Activated naive CD8-positive, alpha-beta T cell treated with anti-CD3 and anti-CD28 coated beads for 36 hours (primary cell): Measurements from ENCODE around the gene MRPL11. TPM values are rescaled to one million over a fixed set of nuclear protein-coding genes. Genes with fewer than 3 reads are reported as not detected.
"Not testable (repeated sequence)": the region's sequence is repeated elsewhere in the genome, so short reads cannot be mapped to it uniquely, and the experiment has no call there.

Experiments used
- DNase-seq: peaks from one replicate; pipeline ENCODE4 v3.0.0; 2021
- H3K27ac Mint-ChIP-seq: one replicate; pipeline ENCODE4 v1.8.0; 2022; ENCODE audit warnings: mild to moderate bottlenecking, moderate library complexity, mixed read lengths
- H3K27me3 Mint-ChIP-seq: one replicate; pipeline ENCODE4 v1.8.0; 2022; ENCODE audit warnings: mild to moderate bottlenecking, mixed read lengths
- H3K36me3 Mint-ChIP-seq: one replicate; pipeline ENCODE4 v1.8.0; 2021; ENCODE audit warnings: mild to moderate bottlenecking, mixed read lengths
- H3K4me1 Mint-ChIP-seq: one replicate; pipeline ENCODE4 v1.8.0; 2021; ENCODE audit warnings: mixed read lengths
- H3K4me3 Mint-ChIP-seq: one replicate; pipeline ENCODE4 v1.8.0; 2022; ENCODE audit warnings: mild to moderate bottlenecking, moderate library complexity, mixed read lengths
- H3K9me3 Mint-ChIP-seq: one replicate; pipeline ENCODE4 v1.8.0; 2022; ENCODE audit warnings: mixed read lengths
- total RNA-seq, 2 experiments: library from RNA; stranded (reverse); gene quantifications; one replicate each; pipeline ENCODE4 v1.2.3, GENCODE V29; 2021

The MRPL11 gene
- total RNA-seq, 2 experiments from 2014 or later = 159 to 161 TPM

DNA sequence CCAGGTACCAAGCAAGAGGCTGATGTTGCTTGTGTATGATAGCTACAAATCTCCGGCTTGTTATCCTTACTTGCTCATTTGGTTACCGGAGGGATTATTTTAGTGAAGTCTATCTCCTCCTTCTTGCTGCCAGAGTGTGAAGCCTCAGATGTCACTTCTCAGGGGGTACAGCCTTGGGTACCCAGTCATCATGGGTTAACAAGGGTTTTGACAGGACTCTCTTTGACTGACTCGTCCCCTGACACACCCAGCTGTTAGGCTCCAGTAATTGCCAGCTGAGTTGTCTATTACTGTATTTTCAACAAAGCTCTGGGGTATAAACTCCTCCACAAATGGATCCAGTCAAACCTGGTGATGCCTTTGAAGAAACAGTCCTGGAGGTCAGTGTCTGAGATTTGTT, 16.2 kb upstream of the MRPL11 start:
- Mint-ChIP-seq H3K4me3 (peak overlapping the region; percentile 20), H3K27me3 (peaks cover 7% of the 10 kb centered on the region), H3K9me3 (peaks cover 2% of the 10 kb centered on the region), H3K27ac (peak overlapping the region; percentile 78), H3K4me1 (peaks cover 32% of the 10 kb centered on the region), H3K36me3 (no peaks in the 10 kb centered on the region)
- DNase-seq = no peak

DNA sequence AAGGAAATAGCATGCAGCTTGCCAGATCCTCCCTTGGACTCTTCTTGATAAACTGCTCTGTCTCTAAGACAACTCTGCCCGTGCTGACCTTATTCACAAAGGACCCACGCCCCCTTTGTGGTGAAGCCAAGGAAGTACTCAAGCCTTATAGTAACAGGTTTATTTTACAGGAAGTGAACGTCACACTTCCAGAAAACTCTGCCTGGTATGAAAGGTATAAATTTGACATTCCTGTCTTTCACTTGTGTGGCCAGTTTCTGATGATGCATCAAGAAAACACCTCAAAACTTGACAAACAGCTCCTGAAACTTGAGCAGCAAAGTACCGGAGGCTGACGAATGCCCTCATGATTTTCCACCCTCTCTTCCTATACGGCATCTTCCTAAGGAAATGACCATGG, 15.6 kb upstream of the MRPL11 start:
- no peaks in the 10 kb centered on the region for H3K36me3 Mint-ChIP-seq
- H3K4me3 Mint-ChIP-seq = no peak overlapping the region
- H3K4me1 Mint-ChIP-seq = peaks cover 26% of the 10 kb centered on the region
- H3K27ac Mint-ChIP-seq = no peak overlapping the region
- DNase-seq = no peak
- H3K27me3 Mint-ChIP-seq = peaks cover 7% of the 10 kb centered on the region
- H3K9me3 Mint-ChIP-seq = peaks cover 2% of the 10 kb centered on the region

DNA sequence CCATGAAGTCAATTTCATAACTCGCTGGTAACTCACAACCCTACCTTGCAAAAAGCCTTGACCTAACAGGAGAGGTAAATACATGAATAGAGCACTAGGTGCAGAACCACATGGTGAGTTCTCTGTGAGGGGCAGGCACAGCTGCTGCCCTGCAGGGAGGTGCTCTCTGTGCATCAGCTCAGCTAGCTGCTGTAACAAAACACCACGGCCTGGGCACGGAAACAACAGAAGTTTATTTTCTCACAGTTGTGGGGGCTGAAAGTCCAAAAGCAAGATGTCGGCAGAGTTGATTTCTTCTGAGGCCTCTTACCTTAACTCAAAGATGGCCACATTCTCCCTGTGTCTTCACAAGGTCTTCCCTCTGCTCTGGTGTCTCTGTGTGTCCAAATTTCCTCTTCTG, 13.0 kb upstream of the MRPL11 start:
- Mint-ChIP-seq H3K4me1 (peaks cover 18% of the 10 kb centered on the region), H3K27ac (no peak overlapping the region), H3K36me3 (no peaks in the 10 kb centered on the region), H3K27me3 (peaks cover 7% of the 10 kb centered on the region), H3K9me3 (peaks cover 2% of the 10 kb centered on the region), H3K4me3 (no peak overlapping the region)
- DNase-seq = no peak

DNA sequence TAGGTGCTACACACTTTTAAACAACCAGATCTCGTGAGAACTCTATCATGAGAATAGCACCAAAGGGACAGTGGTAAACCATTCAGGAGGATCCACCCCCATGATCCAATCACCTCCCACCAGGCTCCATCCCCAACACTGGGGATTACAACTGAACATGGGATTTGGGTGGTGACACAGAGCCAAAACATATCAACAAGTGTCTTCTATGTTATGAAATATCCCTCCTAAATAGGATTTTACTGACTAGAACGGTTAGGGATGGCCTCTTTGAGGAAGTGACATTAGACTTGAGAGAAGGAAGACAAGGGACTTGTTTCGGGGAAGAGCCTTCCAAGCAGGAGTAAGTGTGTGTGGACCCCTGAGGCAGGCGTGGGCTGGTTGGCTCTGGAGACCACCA, 11.9 kb upstream of the MRPL11 start:
- Mint-ChIP-seq H3K4me1 (peaks cover 18% of the 10 kb centered on the region), H3K4me3 (no peak overlapping the region), H3K36me3 (no peaks in the 10 kb centered on the region), H3K9me3 (peaks cover 2% of the 10 kb centered on the region), H3K27ac (no peak overlapping the region), H3K27me3 (peaks cover 7% of the 10 kb centered on the region)
- DNase-seq = no peak

DNA sequence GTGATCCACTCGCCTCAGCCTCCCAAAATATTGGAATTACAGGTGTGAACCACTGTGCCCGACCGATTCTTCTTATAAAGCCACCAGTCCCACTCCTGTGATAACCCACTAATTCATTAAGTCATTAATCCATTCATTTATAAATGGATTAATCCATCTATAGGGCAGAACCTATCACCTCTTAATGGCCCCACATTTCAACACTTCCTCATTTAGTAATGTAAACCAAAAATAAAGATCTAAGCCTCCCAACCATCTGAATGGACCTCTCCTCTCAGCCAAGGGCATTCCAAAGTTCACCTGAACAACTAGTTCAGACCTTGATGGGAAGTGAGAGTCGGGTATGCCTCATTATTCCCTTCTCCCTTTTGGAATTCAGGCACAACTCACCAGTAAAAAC, 9.9 kb upstream of the MRPL11 start:
- Mint-ChIP-seq H3K4me3 (no peak overlapping the region), H3K9me3 (peaks cover 6% of the 10 kb centered on the region), H3K27ac (no peak overlapping the region), H3K4me1 (no peaks in the 10 kb centered on the region), H3K27me3 (peaks cover 7% of the 10 kb centered on the region), H3K36me3 (peaks cover 3% of the 10 kb centered on the region)
- no peak for DNase-seq

DNA sequence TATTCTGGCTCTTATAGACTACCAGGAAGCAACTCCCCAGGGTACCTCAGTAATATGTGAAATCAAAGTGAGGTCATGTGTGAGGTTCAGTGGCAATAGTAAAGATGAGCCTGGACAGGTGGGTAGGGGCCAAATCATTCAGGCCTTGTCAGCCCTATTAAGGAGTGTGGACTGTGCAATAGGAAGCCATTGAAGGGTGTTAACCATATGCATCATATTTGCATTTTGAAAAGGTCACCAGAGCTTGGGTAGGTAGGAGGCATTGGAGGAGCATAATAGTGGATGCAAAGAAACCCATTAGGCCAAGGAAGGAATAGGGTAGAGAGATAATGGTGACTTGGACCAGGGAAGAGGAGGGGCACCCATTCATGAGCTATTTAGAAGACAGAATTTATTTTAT, 8.4 kb upstream of the MRPL11 start:
- no peaks in the 10 kb centered on the region for H3K4me1 Mint-ChIP-seq
- peaks cover 6% of the 10 kb centered on the region for H3K36me3 Mint-ChIP-seq
- H3K27ac Mint-ChIP-seq = no peak overlapping the region

DNA sequence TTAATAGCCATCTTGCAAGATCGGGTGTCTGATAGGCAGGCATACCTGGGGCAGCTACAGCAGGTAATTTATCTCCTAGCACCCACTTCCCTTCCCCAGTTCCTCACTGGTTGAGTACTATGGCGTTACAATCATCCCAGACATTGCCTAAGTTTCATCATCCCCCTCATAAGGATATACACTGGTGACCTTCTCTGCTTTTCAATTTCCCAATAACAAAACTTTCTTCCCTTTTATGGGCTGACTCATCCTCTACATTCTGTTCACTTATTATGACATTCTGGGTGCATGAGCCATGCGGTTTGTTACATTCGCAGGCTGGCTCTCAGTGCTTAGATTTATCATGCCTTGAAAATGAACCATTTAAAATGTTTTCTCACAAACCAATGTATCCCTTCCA, 5.0 kb upstream of the MRPL11 start:
- Mint-ChIP-seq H3K27me3 (peaks cover 3% of the 10 kb centered on the region), H3K27ac (no peak overlapping the region), H3K4me1 (peaks cover 2% of the 10 kb centered on the region), H3K36me3 (peaks cover 6% of the 10 kb centered on the region), H3K9me3 (peaks cover 13% of the 10 kb centered on the region), H3K4me3 (no peak overlapping the region)
- no peak for DNase-seq

More for the DNA sequence above, 8.4 kb upstream of the MRPL11 start:
- no peak for DNase-seq
- H3K4me3 Mint-ChIP-seq = no peak overlapping the region
- peaks cover 14% of the 10 kb centered on the region for H3K9me3 Mint-ChIP-seq
- peaks cover 2% of the 10 kb centered on the region for H3K27me3 Mint-ChIP-seq

DNA sequence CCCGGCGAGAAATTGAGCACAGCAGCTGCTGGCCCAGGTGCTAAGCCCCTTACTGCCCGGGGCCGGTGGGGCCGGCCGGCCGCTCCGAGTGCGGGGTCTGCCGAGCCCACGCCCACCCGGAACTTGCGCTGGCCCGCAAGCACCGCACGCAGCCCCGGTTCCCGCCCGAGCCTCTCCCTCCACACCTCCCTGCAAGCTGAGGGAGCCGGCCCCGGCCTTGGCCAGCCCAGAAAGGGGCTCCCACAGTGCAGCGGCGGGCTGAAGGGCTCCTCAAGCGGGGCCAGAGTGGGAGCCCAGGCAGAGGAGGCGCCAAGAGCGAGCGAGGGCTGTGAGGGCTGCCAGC, 2.3 kb upstream of the MRPL11 start:
- peaks cover 12% of the 10 kb centered on the region for H3K36me3 Mint-ChIP-seq
- not testable (repeated sequence) for H3K27me3 Mint-ChIP-seq, DNase-seq, H3K27ac Mint-ChIP-seq, H3K4me3 Mint-ChIP-seq
- peaks cover 14% of the 10 kb centered on the region for H3K4me1 Mint-ChIP-seq
- H3K9me3 Mint-ChIP-seq = peaks cover 13% of the 10 kb centered on the region

DNA sequence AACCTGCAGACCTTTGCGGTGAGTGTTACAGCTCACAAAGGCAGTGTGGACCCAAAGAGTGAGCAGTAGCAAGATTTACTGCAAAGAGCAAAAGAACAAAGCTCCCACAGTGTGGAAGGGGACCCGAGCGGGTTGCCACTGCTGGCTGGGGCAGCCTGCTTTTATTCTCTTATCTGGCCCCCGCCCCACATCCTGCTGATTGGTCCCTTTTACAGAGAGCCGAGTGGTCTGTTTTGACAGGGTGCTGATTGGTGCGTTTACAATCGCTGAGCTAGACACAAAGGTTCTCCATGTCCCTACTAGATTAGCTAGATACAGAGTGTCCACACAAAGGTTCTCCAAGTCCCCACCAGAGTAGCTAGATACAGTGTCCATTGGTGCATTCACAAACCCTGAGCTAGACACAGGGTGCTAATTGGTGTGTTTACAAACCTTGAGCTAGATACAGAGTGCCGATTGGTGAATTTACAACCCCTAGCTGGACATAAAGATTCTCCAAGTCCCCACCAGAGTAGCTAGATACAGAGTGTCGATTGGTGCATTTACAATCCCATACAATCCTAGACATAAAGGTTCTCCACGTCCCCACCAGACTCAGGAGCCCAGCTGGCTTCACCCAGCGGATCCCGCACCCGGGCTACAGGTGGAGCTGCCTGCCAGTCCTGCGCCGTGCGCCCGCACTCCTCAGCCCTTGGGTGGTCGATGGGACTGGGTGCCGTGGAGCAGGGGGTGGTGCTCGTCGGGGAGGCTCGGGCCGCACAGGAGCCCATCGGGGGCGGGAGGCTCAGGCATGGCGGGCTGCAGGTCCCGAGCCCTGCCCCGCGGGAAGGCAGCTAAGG, 1.7 kb upstream of the MRPL11 start:
- H3K27me3 Mint-ChIP-seq = not testable (repeated sequence)
- peaks cover 14% of the 10 kb centered on the region for H3K4me1 Mint-ChIP-seq

DNA sequence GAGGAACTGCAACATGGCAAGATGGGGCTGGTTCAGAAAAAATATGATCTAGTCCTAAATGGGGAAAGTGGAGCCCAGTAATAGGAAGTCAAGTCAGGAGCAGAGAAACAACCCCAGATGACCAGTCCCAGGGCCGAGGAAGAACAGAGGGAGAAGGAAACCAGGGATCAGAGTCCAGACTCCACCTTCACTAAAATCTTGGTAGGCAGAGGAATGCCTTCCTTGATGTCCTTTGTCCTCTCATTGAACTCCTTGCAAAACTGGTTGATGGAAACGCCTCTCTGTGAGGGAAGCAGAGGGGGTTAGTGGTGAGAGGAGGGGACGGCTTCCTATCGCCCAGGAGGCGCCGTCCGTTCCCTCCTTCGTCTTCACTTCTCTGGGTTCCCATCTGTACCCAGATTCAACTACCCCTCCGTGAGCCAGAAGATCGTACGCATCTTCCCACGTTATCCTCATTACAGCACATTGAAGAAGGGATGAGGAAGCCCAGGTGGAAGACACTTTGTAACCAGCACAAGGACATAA, 607 bp downstream of the MRPL11 start:
- Mint-ChIP-seq H3K9me3 (peaks cover 4% of the 10 kb centered on the region), H3K4me3 (peak overlapping the region; percentile 94), H3K27ac (peak overlapping the region; percentile 99), H3K36me3 (peaks cover 10% of the 10 kb centered on the region), H3K4me1 (peaks cover 14% of the 10 kb centered on the region), H3K27me3 (peaks cover 3% of the 10 kb centered on the region)
- DNase-seq = no peak

More for the DNA sequence above, 1.7 kb upstream of the MRPL11 start:
- not testable (repeated sequence) for H3K4me3 Mint-ChIP-seq, H3K27ac Mint-ChIP-seq, DNase-seq
- Mint-ChIP-seq H3K9me3 (peaks cover 13% of the 10 kb centered on the region), H3K36me3 (peaks cover 13% of the 10 kb centered on the region)

DNA sequence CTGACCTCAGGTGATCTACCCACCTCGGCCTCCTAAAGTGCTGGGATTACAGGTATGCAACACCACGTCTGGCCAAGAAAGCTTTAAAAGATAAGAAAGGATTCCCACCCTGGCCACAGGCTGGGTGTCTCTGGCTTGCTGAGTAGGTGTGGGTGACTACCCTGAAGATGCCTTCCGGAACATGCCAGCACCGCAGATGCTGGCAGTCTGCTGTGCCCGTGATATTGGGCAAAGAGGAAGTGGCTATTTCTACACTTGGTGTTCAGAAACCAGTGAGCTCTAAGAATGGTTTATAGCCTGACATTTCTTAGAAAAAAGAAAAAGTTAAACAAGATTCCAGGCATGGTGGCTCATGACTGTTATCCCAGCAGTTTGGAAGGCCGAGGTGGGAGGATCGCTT, 6.1 kb downstream of the MRPL11 start:
- H3K27ac Mint-ChIP-seq = no peak overlapping the region

DNA sequence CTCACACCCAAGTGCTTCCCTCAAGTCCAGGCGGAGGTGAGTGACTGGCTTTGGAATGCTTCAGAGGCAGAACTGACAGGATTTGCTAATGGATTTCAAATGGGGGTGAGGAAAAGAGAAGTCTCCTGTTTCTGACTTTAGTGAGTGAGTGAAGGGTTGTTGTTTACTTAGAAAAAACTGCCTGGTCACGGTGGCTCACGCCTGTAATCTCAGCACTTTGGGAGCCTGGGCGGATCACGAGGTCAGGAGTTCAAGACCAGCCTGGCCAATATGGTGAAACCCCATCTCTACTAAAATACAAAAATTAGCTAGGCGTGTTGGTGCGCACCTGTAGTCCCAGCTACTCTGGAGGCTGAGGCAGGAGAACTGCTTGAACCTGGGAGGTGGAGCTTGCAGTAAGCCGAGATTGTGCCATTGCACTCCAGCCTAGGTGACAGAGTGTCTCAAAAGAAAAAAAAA, 6.7 kb downstream of the MRPL11 start:
- H3K27ac Mint-ChIP-seq, H3K4me1 Mint-ChIP-seq, H3K4me3 Mint-ChIP-seq, DNase-seq, H3K9me3 Mint-ChIP-seq, H3K27me3 Mint-ChIP-seq: not testable (repeated sequence)
- H3K36me3 Mint-ChIP-seq = peaks cover 21% of the 10 kb centered on the region

More for the DNA sequence above, 6.1 kb downstream of the MRPL11 start:
- H3K9me3 Mint-ChIP-seq = no peaks in the 10 kb centered on the region
- H3K4me1 Mint-ChIP-seq = peaks cover 11% of the 10 kb centered on the region
- no peak overlapping the region for H3K4me3 Mint-ChIP-seq
- H3K27me3 Mint-ChIP-seq = no peaks in the 10 kb centered on the region
- H3K36me3 Mint-ChIP-seq = peaks cover 20% of the 10 kb centered on the region
- no peak for DNase-seq

DNA sequence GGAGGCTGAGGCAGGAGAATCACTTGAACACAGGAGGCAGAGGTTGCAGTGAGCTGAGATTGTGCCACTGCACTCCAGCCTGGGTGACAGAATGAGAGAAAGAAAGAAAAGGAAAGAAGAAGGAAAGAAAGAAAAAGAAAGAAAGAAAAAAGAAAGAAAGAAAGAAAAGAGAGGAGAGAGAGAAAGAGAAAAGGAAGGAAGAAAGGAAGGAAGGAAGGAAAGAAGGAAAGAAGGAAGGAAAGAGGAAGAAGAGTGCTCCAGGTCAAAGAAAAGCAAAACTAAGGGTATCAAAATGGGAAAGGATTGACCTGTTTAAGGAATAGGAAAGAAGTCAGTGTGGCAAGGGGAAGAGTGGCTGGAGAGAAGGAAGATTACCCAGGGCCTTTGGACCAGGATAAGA, 7.4 kb downstream of the MRPL11 start:
- not testable (repeated sequence) for H3K27me3 Mint-ChIP-seq, H3K4me3 Mint-ChIP-seq, DNase-seq, H3K4me1 Mint-ChIP-seq, H3K27ac Mint-ChIP-seq, H3K9me3 Mint-ChIP-seq
- peaks cover 22% of the 10 kb centered on the region for H3K36me3 Mint-ChIP-seq

DNA sequence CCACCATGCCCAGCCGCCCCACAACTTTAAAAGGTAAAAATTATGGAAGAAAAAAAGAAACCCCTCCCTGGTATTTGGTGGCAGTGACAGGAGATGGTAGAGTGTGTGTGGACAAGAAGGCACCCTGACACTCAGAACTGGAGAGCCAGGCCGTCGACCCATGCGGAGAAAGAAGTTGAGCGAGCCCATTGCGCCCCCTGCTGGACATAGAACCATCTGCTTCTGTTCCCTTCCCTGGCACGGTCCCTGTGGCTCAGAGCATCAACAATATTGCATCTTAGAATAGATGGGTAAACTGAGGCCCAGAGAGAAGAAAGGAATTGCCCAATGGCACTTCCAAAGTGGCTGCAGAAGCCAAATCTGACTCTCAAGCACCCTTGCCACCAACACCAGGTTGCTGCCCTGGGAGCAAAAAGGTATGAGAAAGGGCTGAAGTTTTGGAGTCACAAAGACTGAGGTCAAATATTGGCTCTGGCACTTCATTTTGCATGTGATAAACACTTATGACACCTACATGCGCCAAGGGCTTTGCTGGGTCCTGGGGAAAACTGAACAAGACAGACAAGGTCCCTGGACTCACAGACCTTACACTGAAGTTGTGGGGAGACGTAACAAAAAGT, 8.6 kb downstream of the MRPL11 start:
- Mint-ChIP-seq H3K4me1 (peaks cover 4% of the 10 kb centered on the region), H3K36me3 (peaks cover 19% of the 10 kb centered on the region), H3K27ac (no peak overlapping the region), H3K9me3 (no peaks in the 10 kb centered on the region), H3K4me3 (no peak overlapping the region), H3K27me3 (no peaks in the 10 kb centered on the region)
- DNase-seq = peak; percentile 71

DNA sequence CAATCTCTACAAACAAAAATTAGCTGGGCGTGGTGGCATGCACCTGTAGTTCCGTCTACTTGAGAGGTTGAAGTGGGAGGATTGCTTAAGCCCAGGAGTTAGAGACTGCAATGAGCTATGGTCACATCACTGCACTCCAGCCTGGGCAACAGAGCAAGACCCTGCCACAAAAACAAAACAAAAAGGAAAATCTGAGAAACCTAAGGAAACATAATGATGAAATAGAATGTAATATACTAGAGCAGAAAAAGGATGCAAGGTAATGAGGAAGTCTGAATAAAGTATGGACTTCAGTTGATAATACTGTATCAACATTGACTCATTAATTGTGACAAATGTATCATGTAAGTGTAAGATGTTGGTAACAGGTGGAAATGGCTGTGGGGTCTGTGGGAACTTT, 9.7 kb downstream of the MRPL11 start:
- H3K4me1 Mint-ChIP-seq = peaks cover 4% of the 10 kb centered on the region
- no peak overlapping the region for H3K27ac Mint-ChIP-seq
- no peaks in the 10 kb centered on the region for H3K9me3 Mint-ChIP-seq
- DNase-seq = no peak
- H3K4me3 Mint-ChIP-seq = no peak overlapping the region
- peaks cover 18% of the 10 kb centered on the region for H3K36me3 Mint-ChIP-seq
- no peaks in the 10 kb centered on the region for H3K27me3 Mint-ChIP-seq
